Measurements from ENCODE around the gene CHAT.

Gene CHAT

GRCh38 chr10:49629431-49629881 lies 15.6 kb downstream of the CHAT start:
- ATAC-seq, result no peak
- TF ChIP-seq BACH2 (CRISPR knock-in tag; IDR thresholded peaks at IDR 0.05; ENCODE audit: borderline replicate concordance), result no peak
- TF ChIP-seq ZFP3 (CRISPR knock-in tag; IDR thresholded peaks at IDR 0.05), result no peak
- TF ChIP-seq RARB (CRISPR knock-in tag; IDR thresholded peaks at IDR 0.05), result no peak

DNA sequence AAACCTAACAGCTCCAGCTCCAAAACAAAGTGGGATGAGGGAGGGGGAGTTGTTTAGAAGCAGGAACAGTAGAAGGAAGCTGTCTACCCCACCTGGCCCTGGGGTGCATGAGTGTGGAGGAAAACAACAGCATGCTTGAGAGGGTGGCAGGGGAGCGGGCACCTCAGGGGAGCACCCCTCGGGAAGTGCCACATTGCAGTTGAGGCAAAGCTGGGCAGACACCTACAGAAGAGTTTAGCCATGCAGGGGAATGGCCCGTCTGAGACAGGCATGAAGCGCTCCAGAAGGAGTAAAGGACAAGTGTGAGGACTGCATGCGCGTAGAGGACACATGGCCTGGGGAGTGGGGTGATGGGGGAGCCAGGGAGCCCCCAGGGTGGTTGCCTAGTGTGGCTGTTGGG lies 18.1 kb downstream of the CHAT start:
- ATAC-seq, result no peak
- TF ChIP-seq PPARA (CRISPR knock-in tag; IDR thresholded peaks at IDR 0.05; ENCODE audit: borderline replicate concordance) (no peak), ZFP30 (CRISPR knock-in tag; IDR thresholded peaks at IDR 0.05) (no peak), GLIS3 (CRISPR knock-in tag; IDR thresholded peaks at IDR 0.05) (no peak), ZFP3 (CRISPR knock-in tag; IDR thresholded peaks at IDR 0.05) (no peak), ZC3H10 (CRISPR knock-in tag; IDR thresholded peaks at IDR 0.05) (no peak), TOX (CRISPR knock-in tag; IDR thresholded peaks at IDR 0.05; ENCODE audit: borderline replicate concordance) (no peak), TSHZ2 (CRISPR knock-in tag; IDR thresholded peaks at IDR 0.05) (no peak), ISL1 (CRISPR knock-in tag; IDR thresholded peaks at IDR 0.05) (no peak), PATZ1 (CRISPR knock-in tag; IDR thresholded peaks at IDR 0.05; ENCODE audit: borderline replicate concordance) (no peak), ZNF70 (CRISPR knock-in tag; IDR thresholded peaks at IDR 0.05) (no peak), RARB (CRISPR knock-in tag; IDR thresholded peaks at IDR 0.05) (no peak), CSRNP3 (CRISPR knock-in tag; IDR thresholded peaks at IDR 0.05) (no peak), CSDC2 (CRISPR knock-in tag; IDR thresholded peaks at IDR 0.05) (no peak), SNAI2 (CRISPR knock-in tag; IDR thresholded peaks at IDR 0.05) (no peak), ZNF565 (CRISPR knock-in tag; conservative IDR thresholded peaks at IDR 0.05; ENCODE audit: low read depth) (no peak)

DNA sequence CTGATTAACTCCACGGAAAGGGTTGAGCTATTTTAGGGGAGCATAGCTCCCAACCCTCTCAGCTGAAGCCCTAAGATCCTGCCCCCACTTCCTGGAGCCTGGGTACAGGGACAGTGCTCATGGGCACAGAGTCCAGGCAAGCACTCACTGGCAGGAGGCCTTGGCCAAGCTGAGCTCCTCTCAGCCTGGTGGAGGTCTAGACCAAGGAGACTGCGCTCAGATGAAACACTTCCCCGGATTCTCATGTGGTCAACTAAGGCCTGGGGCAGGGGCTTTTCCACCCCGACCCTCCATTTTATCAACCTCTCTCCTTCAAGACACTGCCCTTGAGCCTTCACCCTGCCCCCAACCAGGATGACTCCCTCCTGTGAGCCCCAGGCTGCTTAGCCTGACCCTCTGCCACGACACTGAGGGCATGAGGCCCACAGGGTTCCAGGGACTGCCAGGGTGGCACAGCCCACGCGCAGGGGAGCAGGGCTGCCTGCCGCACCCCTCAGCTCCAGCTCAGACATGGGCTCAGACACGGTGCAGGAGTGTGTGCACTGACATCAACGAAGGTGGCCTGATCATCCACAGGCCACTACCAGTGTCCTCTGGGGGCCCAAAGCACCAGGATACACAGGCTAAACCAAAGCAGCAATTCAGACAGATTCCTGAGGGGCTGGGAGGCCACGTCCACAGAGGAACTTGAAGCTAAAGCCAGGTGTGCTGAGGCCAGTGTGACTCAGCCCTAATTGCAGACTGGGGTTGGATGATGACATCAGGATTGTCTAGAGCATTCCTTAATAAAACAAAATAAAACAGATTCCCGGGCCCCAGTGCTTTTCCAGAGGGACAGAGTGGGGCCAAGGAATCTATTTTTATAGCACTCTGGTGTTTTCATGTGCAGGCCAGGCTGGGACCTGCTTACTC lies 18.8 kb downstream of the CHAT start:
- ATAC-seq, result peak; percentile 18; the same call in 2 of the 3 replicates
- no peak for TF ChIP-seq RARB (CRISPR knock-in tag; IDR thresholded peaks at IDR 0.05)
- no peak for TF ChIP-seq POU6F1 (CRISPR knock-in tag; IDR thresholded peaks at IDR 0.05; ENCODE audit: borderline replicate concordance, low read depth)
- no peak for TF ChIP-seq SNAI2 (CRISPR knock-in tag; IDR thresholded peaks at IDR 0.05)
- no peak for TF ChIP-seq ZFP3 (CRISPR knock-in tag; IDR thresholded peaks at IDR 0.05)
- no peak for TF ChIP-seq TOX (CRISPR knock-in tag; IDR thresholded peaks at IDR 0.05; ENCODE audit: borderline replicate concordance)
- no peak for TF ChIP-seq GLIS3 (CRISPR knock-in tag; IDR thresholded peaks at IDR 0.05)
- no peak for TF ChIP-seq OSR1 (CRISPR knock-in tag; IDR thresholded peaks at IDR 0.05)
- no peak for TF ChIP-seq TSHZ2 (CRISPR knock-in tag; IDR thresholded peaks at IDR 0.05)

Data from SK-N-SH treated with all-trans-retinoic acid at 6 μM for 48 hours (cell line).